Superior temporal gyrus (tissue), 1 donor: ENCODE results near the gene HLA-DPB1.

Source experiments
- DNase-seq: peaks from one replicate; pipeline ENCODE4 v3.0.0-alpha.2; 2016; ENCODE audit errors: extremely low spot score

Gene HLA-DPB1

DNA sequence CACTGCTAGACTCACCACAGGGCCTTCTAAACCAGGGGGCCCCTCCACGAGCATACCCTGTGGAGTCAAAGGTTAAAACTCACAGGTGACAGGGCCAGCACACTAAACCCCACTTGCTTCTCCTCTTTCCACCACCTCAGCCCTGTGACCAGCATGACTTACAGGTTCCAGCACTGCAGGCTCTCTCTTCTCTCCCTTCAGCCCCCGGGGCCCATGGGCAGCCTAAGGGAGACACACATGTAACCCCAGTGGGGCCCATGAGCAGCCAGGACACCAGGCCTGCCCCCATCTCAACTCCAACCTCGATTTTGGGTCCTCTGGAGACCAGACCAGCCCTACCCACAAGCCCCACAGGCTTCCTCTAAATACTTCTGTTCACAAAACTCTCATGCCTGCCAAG lies 28.0 kb downstream of the HLA-DPB1 start:
- no peak for DNase-seq

DNA sequence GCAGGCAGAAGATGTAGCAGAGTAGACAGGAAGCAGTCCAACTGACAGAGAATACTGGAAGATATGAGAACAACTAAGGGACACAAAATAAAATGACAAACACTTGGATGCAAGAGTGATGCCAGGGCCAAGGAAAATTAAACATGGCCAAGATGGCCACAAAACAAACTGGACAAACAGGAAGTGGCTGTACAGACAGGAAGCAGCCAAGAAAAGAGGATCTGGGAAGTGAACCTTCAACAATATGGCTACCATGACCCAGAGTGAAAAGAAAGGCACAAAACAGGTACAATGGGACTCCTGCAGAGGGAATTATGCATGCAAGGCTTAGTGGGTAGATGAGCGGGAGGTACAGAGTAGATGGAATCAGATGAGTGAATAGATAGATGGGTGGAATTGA lies 29.1 kb downstream of the HLA-DPB1 start:
- no peak for DNase-seq

DNA sequence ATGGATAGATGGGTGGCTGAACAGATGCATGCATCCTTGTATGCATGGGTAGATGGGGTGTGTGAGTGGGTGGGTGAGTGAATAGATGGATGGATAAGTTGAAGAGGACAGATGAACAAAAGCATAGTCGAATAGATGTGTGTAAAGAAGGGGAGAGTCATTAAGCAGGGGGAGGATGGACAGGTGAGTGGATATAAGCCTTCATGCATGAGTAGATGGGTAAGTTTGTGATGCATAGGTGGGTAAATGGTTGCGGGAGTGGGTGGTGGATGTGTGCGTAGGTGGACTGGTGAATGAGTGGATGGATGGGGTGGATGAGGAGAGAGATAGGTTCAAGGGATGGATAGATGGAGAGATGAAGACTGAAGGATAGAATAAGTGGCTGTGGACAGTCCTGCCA lies 29.6 kb downstream of the HLA-DPB1 start:
- DNase-seq = no peak

- no peak for DNase-seq
Observed at GRCh38 chr6:33105916-33106871, 30.4 kb downstream of the HLA-DPB1 start.

DNA sequence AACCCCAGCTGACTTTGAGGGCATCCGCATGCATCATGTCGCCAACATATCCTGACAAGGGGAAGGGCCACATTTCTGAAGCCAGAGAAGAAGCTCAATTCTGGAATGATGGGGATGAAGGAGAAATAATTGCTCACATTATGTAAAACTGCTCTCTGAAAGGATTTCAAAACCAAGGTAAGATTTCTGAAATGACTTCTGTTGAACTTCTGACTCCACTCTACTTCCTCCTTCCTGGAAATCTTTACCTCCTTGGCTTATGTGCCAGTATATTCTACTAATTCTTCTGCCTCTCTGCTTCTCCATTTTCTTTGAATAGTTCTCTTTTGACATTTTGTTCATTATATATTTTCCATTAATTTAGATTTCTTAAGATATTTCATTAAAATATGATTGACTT lies 31.9 kb downstream of the HLA-DPB1 start:
- DNase-seq = no peak

- no peak for DNase-seq
Observed at GRCh38 chr6:33108307-33108706, 32.5 kb downstream of the HLA-DPB1 start.

GRCh38 chr6:33112148-33112547 lies 36.4 kb downstream of the HLA-DPB1 start:
- peak; percentile 75 for DNase-seq

DNA sequence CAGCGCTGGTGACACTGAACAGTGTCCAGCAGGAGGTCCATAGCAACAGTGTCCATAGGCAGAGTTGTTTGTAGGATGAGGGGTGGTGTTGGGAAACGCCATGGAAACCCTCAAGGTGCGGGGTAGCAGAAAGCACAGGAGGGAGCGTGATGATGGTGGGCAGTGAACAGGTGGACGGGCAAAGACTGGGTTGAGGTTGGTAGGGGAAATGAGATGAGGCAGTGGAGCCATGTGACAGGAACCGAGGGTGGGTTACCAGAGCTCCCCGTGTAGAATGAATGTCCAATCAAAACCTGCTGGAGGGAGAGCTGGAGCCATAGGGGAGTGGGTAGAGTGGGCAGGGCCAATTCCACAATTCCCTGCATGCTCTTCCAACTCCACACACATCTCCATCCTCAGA lies 38.0 kb downstream of the HLA-DPB1 start:
- no peak for DNase-seq

DNA sequence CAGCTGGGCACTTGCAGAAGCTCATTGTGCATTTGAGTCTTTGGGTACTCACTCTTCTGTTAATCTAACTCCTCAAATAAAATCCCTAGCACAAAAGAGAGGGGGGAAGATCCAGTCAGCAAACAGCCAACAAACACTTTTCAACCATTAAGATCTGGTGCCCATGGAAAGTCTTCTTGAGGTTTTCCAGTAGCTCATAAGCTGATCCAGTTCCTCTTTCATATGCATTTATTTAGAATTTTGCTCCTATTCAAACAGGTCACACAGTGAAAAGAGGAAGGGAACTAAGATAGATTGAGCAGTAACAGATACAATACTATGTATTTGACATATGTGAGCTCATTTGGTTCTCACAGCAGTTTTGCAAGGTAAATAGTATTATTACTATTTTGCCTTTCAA lies 38.6 kb downstream of the HLA-DPB1 start:
- no peak for DNase-seq

DNA sequence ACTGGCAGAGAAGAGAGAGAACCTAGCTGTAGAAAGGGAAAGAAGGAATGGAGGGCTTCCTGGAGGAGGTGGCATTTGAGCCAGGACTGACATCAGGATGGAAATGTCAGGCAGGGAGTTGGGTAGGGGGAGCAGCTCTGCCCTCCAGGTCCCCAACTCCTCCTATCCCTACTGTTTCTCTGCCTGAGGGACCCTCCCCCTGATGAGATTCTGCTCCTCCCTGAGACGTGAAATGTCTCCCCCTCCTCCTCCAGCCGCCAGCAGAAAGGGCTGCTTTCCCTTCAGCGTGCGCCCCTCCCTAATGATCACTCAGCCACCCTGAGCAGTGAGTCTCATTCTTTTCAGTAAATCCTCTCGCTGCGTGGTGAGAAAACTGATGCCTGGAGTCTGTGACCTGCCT lies 40.6 kb downstream of the HLA-DPB1 start:
- DNase-seq = no peak

GRCh38 chr6:33116841-33117711 lies 41.3 kb downstream of the HLA-DPB1 start:
- DNase-seq = peak; percentile 26

- peak; percentile 11 for DNase-seq
Observed at GRCh38 chr6:33117811-33118277, 42.1 kb downstream of the HLA-DPB1 start.

DNA sequence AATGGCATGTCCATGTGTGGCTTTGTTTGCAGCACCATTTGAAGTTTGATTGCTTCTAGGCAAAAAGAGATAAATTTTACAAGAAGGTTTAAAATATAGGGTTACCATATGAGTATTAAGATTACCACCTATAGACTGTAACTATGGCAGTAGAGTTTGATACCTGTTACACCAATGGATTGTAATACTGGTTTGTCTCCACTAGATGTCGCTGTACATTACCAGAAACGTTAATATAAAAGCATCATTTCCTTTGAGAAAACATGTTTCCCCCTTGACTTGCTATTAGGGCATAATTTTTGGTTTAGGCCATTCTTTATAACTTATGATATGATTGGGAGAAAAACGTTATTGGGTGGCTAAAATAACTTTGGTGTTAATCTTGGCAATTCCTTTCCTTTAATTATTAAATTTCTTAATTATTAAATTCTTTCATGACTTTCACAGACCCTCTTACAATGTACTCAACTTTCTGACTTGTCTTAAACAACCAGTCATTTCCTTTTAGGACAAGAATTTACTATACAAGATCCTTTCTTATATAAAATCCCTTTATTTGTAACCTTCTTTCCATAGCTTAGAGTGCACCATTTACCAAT lies 42.8 kb downstream of the HLA-DPB1 start:
- peak; percentile 88 for DNase-seq

DNA sequence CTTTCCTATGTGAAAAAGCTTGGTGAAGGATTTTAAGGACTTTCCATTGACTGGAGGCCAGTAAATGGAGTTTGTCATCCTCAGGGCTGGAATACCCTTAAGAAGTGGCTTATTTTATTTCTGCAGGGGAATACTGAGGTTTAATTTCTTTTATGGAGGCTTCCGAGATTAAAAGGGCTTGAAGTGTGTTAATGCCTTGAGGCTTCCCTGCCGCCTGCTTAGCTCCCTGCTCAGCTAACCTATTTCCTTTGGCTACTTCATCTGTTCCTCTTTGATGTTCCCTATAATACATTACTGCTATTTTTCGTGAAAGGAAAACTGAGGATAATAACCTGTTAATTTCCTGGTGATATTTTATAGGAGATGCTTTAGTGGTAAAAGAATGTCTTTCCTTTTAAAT lies 44.2 kb downstream of the HLA-DPB1 start:
- no peak for DNase-seq

DNA sequence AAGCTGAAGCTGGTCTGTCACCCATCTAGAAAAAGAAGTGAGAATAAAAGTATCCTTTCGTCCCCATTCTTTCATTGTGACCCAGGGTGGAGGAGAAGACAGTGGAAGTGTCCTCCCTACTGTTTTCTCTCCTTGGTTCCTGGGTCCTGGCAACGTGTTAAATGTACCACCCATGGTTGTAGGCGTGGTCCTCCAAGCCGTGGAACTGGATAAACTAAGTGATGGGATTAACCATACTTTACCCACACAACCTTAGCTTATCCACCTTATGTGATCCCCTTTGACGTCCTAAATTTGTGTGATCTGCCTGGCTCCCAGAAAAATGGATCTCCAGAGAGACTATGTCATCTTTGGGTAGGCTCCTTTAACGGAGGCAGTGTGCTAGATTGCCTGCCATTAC lies 47.4 kb downstream of the HLA-DPB1 start:
- no peak for DNase-seq

DNA sequence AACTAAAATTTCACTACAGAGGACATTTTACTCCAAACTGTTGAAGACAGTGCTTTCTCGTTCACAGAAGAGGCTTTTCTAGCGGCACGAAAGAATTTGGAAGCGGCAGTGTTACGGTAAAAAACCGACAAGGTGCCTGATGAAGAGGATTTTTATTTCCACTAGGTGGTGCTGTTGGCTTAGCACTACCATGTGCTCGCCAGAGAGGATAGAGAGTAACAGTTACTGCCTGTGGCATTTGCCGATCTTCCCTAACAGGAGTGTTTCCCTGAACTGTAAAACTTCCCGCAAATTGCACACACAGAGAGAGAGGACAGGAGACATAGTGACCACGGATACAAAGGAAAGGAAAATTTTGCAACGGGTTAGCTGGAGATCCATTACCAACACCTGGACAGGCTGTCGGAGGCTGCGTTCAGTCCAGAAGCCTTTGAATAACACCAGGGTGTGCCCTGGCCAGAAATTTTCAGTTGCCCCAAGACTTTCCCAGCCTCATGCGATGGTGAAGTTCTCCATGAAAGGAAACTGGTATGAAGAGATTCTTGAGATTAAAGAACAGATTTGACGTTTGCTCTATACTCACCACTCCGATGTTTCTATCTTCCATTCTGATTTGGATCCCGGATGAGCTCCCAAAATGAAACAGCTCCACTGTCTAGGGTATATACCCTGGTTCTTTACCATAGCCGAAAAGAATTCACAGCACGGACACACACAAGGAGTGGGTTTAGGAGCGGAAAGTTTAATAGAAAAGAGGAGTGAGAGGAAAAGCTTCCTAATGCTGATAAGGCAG lies 48.1 kb downstream of the HLA-DPB1 start:
- peak; percentile 38 for DNase-seq

GRCh38 chr6:33124525-33124901 lies 48.7 kb downstream of the HLA-DPB1 start:
- no peak for DNase-seq

DNA sequence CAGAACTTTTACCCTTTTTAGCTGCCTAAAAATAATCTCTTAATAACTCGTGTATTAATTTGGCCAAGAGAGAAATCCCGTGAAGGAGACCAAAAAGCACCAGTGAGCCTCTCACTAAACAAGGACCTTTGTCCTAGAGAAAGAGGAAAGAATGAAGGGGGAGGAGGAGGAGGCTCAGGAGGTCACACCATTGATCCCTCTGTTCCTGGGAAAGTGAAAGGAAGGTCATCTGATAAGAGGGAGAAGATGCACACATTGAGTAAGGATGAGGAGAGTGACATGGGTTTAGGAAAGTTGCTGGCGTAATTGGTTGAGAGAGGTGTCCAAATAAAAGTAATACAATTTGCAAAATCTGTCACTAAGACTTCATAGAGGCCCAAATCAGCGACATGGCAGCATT lies 49.2 kb downstream of the HLA-DPB1 start:
- DNase-seq = no peak

GRCh38 chr6:33126101-33126714 lies 50.4 kb downstream of the HLA-DPB1 start:
- peak; percentile 72 for DNase-seq

- no peak for DNase-seq
Observed at GRCh38 chr6:33128318-33128717, 52.5 kb downstream of the HLA-DPB1 start.

- no peak for DNase-seq
Observed at GRCh38 chr6:33132081-33132524, 56.3 kb downstream of the HLA-DPB1 start.
